Upper lobe of left lung (tissue), 6 donors: ENCODE data around the gene BACE2. TPM values are rescaled to one million over a fixed set of nuclear protein-coding genes. Genes with fewer than 3 reads are reported as not detected.

Experiments
- ATAC-seq, 2 donors: fragments of 200-7000 bp; cut with Tn5 transposase; one replicate each; pipeline ENCODE4 v1.9.1; 2022; ENCODE audit warnings: mild to moderate bottlenecking in 2 of 2, moderate library complexity in 2 of 2; ENCODE audit not compliant: low FRiP score in 2 of 2
- DNase-seq, 2 donors: peaks; one replicate each; pipeline ENCODE4 v3.0.0-alpha.2; 2019 to 2020
- H3K27ac ChIP-seq, 4 donors: fragments of 200-600 bp; sonication (generic); one replicate each; pipeline ENCODE4 v1.5.1; 2016 to 2019
- H3K27me3 ChIP-seq, 4 donors: fragments of 200-600 bp; sonication (generic); one replicate each; pipeline ENCODE4 v1.5.1; 2017 to 2019
- H3K36me3 ChIP-seq, 4 donors: fragments of 200-600 bp; sonication (generic); one replicate each; pipeline ENCODE4 v1.5.1; 2016 to 2019
- H3K4me1 ChIP-seq, 4 donors: fragments of 200-600 bp; sonication (generic); one replicate each; pipeline ENCODE4 v1.5.1; 2018 to 2019
- H3K4me3 ChIP-seq, 4 donors: fragments of 200-600 bp; sonication (generic); one replicate each; pipeline ENCODE4 v1.5.1; 2017 to 2019; ENCODE audit warnings: mild to moderate bottlenecking in 2 of 4, moderate library complexity in 1 of 4
- H3K9me3 ChIP-seq, 4 donors: fragments of 200-600 bp; sonication (generic); one replicate each; pipeline ENCODE4 v1.5.1; 2018 to 2019
- CTCF ChIP-seq, 6 experiments: fragments of 450-650 bp in 4 of 6; fragments of 200-600 bp in 2 of 6; sonication (generic) in 2 of 6; IDR thresholded peaks; one replicate each; pipeline ENCODE4 v1.5.1; 2016 to 2019; ENCODE audit warnings: antibody characterized with exemption in 6 of 6
- EP300 ChIP-seq, 4 donors: sonication (generic); formaldehyde crosslinking; IDR thresholded peaks; one replicate each; pipeline ENCODE4 v1.5.1; 2017; ENCODE audit warnings: antibody characterized with exemption in 4 of 4, control low read depth in 2 of 4
- POLR2A ChIP-seq, 4 donors: fragments of 450-650 bp; IDR thresholded peaks; one replicate each; pipeline ENCODE4 v1.5.1; 2016 to 2017; ENCODE audit warnings: antibody characterized with exemption in 4 of 4, mild to moderate bottlenecking in 2 of 4
- POLR2AphosphoS5 ChIP-seq, 2 donors: sonication (generic); formaldehyde crosslinking; IDR thresholded peaks; one replicate each; pipeline ENCODE4 v1.5.1; 2017; ENCODE audit warnings: antibody characterized with exemption in 2 of 2
- WGBS, 2 donors: methylation state at CpG; one replicate each; pipeline ENCODE4 v1.1.5; 2017 to 2018; 5-methylcytosine and 5-hydroxymethylcytosine counted together
- total RNA-seq, 6 donors: library from RNA; depleted of rRNA in 4 of 6; stranded (reverse); fragments of >200 nt in 4 of 6; gene quantifications; one replicate each; pipeline versions ENCODE4 v1.1.0 to v1.2.1, GENCODE V29; 2016 to 2021
- donor health status: DM: no; HTN: no; CAD: no; lungs with moderate emphysema.
- donor health status: DM: no; HTN: yes; CAD: no; lungs with severe emphysema.

The BACE2 gene
- total RNA-seq, 6 donors from 2014 or later = 15.1 to 43.0 (median 26.3) TPM

DNA sequence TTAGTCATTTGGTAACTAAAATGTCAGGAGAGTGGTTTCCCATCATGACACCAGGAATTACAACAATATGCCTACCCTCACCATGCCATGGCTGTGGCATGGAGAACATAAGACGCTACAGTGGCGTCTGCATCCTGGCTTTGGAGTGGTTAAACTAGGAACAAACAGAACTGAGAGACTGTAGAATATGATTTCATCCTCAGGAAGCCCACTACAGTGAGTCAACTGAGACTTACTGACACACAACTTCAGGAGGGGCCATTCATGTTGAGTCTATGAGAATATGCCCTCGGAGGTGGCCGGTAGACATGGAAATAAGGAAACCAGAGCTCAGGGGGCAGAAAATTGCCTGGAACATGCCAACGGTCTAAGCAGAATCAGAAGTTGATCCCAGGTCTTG is 5.9 kb upstream of the BACE2 start:
- Histone ChIP-seq H3K27me3 (no peaks in the 10 kb centered on the region), H3K36me3 (no peaks in the 10 kb centered on the region), H3K4me3 (no peak overlapping the region), H3K27ac (no peak overlapping the region), H3K9me3 (no peaks in the 10 kb centered on the region), H3K4me1 (peaks cover 0 to 4% (median 2%) of the 10 kb centered on the region in 4 donors)
- WGBS, 2 donors = 75 to 87% methylated on average over 5 of the region's 5 CpGs
- TF ChIP-seq POLR2A (IDR thresholded peaks at IDR 0.05) (no peak), CTCF (IDR thresholded peaks at IDR 0.05) (no peak), POLR2AphosphoS5 (IDR thresholded peaks at IDR 0.05) (no peak), EP300 (IDR thresholded peaks at IDR 0.05) (no peak)
- DNase-seq (no peak), ATAC-seq (no peak)

GRCh38 chr21:41163091-41163490 is 4.9 kb upstream of the BACE2 start:
- 94 to 95% methylated on average over 8 of the region's 8 CpGs for WGBS, 2 donors
- Histone ChIP-seq H3K4me1 (peaks cover 0 to 10% (median 3%) of the 10 kb centered on the region in 4 donors), H3K4me3 (no peak overlapping the region), H3K9me3 (no peaks in the 10 kb centered on the region), H3K27me3 (no peaks in the 10 kb centered on the region), H3K36me3 (no peaks in the 10 kb centered on the region), H3K27ac (no peak overlapping the region)
- TF ChIP-seq POLR2AphosphoS5 (IDR thresholded peaks at IDR 0.05) (no peak), CTCF (IDR thresholded peaks at IDR 0.05) (no peak), POLR2A (IDR thresholded peaks at IDR 0.05) (no peak), EP300 (IDR thresholded peaks at IDR 0.05) (no peak)
- ATAC-seq (no peak), DNase-seq (no peak)

GRCh38 chr21:41164052-41164451 is 3.9 kb upstream of the BACE2 start:
- ATAC-seq (no peak), DNase-seq (no peak)
- Histone ChIP-seq H3K27me3 (no peaks in the 10 kb centered on the region), H3K27ac (no peak overlapping the region), H3K4me3 (no peak overlapping the region), H3K9me3 (no peaks in the 10 kb centered on the region), H3K36me3 (no peaks in the 10 kb centered on the region), H3K4me1 (peaks cover 0 to 20% (median 4%) of the 10 kb centered on the region in 4 donors)
- no peak for TF ChIP-seq CTCF (IDR thresholded peaks at IDR 0.05)
- no peak for TF ChIP-seq POLR2AphosphoS5 (IDR thresholded peaks at IDR 0.05)
- TF ChIP-seq POLR2A (IDR thresholded peaks at IDR 0.05) = no peak
- TF ChIP-seq EP300 (IDR thresholded peaks at IDR 0.05) = no peak
- 93 to 96% methylated on average over 4 of the region's 4 CpGs for WGBS, 2 donors

DNA sequence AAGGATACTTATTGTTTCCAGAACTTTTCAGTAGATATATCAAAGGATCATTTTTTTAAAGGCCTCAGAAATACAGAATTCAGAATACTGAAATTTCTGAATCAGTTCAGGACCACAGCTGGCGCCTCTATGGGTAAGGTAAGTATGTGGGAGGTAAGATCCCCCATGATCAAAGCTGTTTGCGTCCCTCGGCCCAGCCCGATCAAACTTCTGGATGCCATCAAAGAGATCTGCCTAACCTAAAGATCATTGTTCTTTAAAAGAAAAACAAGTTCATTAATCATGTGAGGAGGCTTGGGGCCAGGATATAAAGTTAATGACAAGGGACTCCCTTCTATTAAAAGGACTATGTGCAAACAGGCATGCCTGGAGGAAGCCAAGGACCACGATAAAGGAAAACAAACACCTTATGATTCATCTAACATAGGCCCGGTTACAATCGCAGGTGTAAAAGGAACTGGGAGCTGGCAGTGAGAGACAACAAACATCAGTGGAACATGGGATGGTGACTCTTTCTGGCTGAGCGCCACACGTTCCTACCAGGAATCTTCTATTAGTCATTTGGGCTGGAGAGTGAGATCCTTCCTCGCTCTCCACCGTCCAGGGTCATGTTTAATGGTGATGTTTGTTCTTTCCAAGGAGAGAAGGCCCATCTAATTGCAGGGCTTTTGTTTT is 2.8 kb upstream of the BACE2 start:
- H3K27me3 ChIP-seq = no peaks in the 10 kb centered on the region
- no peak overlapping the region for H3K4me3 ChIP-seq
- no peak for TF ChIP-seq EP300 (IDR thresholded peaks at IDR 0.05)
- DNase-seq (no peak), ATAC-seq (no peak)
- 75 to 79% methylated on average over 11 of the region's 11 CpGs for WGBS, 2 donors
- H3K4me1 ChIP-seq = peaks cover 0 to 28% (median 8%) of the 10 kb centered on the region in 4 donors
- no peaks in the 10 kb centered on the region for H3K9me3 ChIP-seq
- H3K36me3 ChIP-seq = no peaks in the 10 kb centered on the region
- no peak overlapping the region for H3K27ac ChIP-seq

GRCh38 chr21:41166884-41167283 is 1.1 kb upstream of the BACE2 start:
- Histone ChIP-seq H3K27me3 (no peaks in the 10 kb centered on the region), H3K36me3 (no peaks in the 10 kb centered on the region), H3K4me3 (peak overlapping the region in 3 of 4 donors; percentile 87 to 93 (median 91)), H3K4me1 (peaks cover 0 to 28% (median 14%) of the 10 kb centered on the region in 4 donors), H3K9me3 (no peaks in the 10 kb centered on the region), H3K27ac (peak overlapping the region; percentile 85 to 90 (median 90))
- peak in 1 of 2 donors; percentile 16 for ATAC-seq
- 20 to 33% methylated on average over 11 to 14 of the region's 14 CpGs for WGBS, 2 donors
- TF ChIP-seq POLR2A (IDR thresholded peaks at IDR 0.05) (no peak), POLR2AphosphoS5 (IDR thresholded peaks at IDR 0.05) (no peak), CTCF (IDR thresholded peaks at IDR 0.05) (no peak), EP300 (IDR thresholded peaks at IDR 0.05) (no peak)
- DNase-seq = no peak
